GM12873 (cell line): ENCODE data around the gene RNF169.

ENCODE experiments used
- CTCF ChIP-seq: IDR thresholded peaks from 2 replicates; pipeline ENCODE4 v1.5.1; 2012; ENCODE audit warnings: low read depth, mild to moderate bottlenecking, moderate library complexity, low read length, control low read depth; ENCODE audit not compliant: insufficient read depth; ENCODE audit errors: missing control alignments

RNF169 gene

DNA sequence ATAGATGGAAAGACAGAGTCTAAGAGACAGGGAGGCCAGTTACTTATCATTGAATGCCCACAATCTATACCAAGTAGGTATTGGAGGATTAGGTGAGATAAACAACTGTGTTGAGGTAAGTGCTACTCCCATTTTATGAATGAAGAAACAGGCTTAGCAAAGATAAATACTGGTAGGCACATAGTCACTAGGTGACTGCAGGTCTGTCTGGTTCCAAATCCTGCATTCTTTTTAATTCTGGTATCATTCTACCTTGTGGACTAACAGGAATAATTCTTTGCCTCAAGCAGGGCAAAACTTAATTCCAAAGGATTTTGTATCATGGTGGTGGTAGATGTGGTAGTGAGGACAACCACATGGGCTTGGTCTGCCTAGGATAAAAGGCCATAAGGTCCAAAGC is 28.4 kb downstream of the RNF169 start:
- TF ChIP-seq CTCF: no peak

GRCh38 chr11:74777877-74778276 is 29.2 kb downstream of the RNF169 start:
- no peak for TF ChIP-seq CTCF

- TF ChIP-seq CTCF: no peak
These were observed 29.9 kb downstream of the RNF169 start for GRCh38 chr11:74778581-74778980.

DNA sequence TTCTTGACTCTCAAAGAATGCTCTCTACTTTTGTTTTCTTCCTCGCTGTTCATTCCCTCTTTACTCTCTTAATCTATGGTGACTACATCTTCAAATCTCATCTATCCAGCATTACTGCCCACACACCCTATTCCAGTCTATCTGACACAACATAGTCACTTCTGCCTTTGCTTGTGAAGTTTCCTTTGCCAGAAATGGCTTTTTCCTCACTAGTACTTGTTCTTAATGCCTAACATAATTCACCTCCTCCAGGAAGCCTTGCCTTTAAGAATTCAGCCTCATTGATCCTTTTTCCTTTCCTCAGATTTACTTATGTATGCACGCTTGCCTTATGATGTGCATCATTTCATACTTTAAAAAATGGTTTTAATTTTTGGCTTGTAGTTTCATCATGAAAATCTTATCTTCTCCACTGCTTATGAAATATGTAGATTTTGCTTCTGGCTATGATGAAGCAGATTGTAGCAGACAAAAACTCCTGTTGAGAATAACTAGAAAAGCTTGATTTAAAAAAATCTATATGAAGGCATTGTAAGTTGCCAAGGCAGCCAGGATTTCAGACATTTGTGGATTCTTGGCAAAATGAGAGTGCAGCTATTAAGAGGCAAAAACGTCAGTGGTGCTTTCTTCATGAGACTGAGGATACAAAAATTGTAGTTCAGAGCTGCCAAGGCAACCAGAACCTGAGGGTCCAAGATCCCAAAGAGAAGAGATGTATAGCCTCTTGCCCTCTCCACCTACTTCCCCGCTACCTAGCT is 31.8 kb downstream of the RNF169 start:
- TF ChIP-seq CTCF: no peak

- TF ChIP-seq CTCF: no peak
These were observed 34.7 kb downstream of the RNF169 start for GRCh38 chr11:74783241-74783871.

DNA sequence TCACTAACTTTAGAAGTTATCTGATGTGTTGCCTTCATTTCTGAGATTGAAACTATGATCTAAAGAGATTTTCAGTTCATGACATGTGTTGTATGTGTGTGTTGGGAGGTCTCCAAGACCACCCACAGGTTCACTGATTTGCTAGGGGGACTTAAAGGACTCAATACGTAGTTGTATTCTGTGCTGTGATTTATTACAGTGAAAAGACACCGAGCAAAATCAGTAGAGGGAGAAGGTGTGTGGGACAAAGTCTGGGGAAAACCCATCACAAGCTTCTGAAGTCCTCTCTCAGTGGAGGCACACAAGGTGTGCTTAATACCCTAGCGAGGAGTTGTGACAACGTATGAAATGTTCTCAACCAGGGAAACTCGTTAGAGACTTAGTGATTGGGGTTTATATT is 35.6 kb downstream of the RNF169 start:
- no peak for TF ChIP-seq CTCF

DNA sequence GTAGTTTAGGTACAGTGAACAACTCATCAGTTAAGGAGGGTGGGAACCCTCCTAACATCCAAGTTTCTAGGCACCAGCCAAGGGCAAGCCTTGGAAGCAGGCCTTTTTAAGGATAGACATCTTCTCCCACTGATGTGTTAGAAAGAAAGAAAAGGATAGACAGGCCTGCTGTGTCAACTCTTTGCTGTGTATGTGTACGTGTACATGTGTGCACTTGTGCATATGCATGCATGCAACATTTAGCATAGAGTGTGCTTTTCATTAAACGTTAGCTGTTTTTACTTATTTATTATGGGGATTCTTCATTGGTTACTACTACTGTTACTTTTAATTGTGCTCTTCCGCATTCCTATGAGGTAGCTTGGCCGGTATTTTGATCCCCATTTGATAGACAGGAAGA is 36.1 kb downstream of the RNF169 start:
- TF ChIP-seq CTCF: no peak
